CD8-positive, alpha-beta memory T cell (primary cell): ENCODE measurements around the gene AMZ2. TPM values are rescaled to one million over a fixed set of nuclear protein-coding genes. Genes with fewer than 3 reads are reported as not detected.

Source experiments
- polyA plus RNA-seq: library from polyadenylated mRNA; unstranded; fragments of 300-500 nt; fragmentation: Illumina TruSeq; gene quantifications from one replicate; pipeline ENCODE4 v1.2.3, GENCODE V29; 2021
- total RNA-seq, 2 experiments: library from RNA; stranded (reverse); gene quantifications; one replicate each; pipeline ENCODE4 v1.2.3, GENCODE V29; 2021

AMZ2 gene
- total and polyA plus RNA-seq, 3 experiments from 2014 or later: 113 to 141 (median 118) TPM

Other genes with a start within 250 kb of the AMZ2 start
- gene KPNA2, start 212.3 kb upstream of the AMZ2 start, total RNA-seq: 100 to 1,000 TPM; 213 to 223 TPM
- gene KPNA2, start 212.3 kb upstream of the AMZ2 start, polyA plus RNA-seq: 24.3 TPM
- 1 to 10 TPM; 8.4 to 9.4 TPM for gene SLC16A6, start 43.1 kb downstream of the AMZ2 start, total RNA-seq
- gene SLC16A6, start 43.1 kb downstream of the AMZ2 start, polyA plus RNA-seq: 1.3 TPM
- 1 to 10 TPM; 7.0 to 7.7 TPM for gene ARSG, start 43.5 kb downstream of the AMZ2 start, total RNA-seq
- 9.5 TPM for gene ARSG, start 43.5 kb downstream of the AMZ2 start, polyA plus RNA-seq
- 10 to 100 TPM in 1 of 2 experiments, 1 to 10 TPM in 1; 9.8 to 10.3 TPM for gene WIPI1, start 209.5 kb downstream of the AMZ2 start, total RNA-seq
- gene WIPI1, start 209.5 kb downstream of the AMZ2 start, polyA plus RNA-seq: 8.2 TPM